Activated naive CD4-positive, alpha-beta T cell treated with Interleukin-2 at 50 U/mL for 16 hours (primary cell): ENCODE data around the gene IRS1.
A peak's percentile ranks its signal among the peaks of the same experiment; 100 is the strongest.
"Not testable (repeated sequence)": the region's sequence is repeated elsewhere in the genome, so short reads cannot be mapped to it uniquely, and the experiment has no call there.

Experiments used
- DNase-seq: peaks from one replicate; pipeline ENCODE4 v3.0.0-alpha.2; 2020

IRS1 gene, protein sequence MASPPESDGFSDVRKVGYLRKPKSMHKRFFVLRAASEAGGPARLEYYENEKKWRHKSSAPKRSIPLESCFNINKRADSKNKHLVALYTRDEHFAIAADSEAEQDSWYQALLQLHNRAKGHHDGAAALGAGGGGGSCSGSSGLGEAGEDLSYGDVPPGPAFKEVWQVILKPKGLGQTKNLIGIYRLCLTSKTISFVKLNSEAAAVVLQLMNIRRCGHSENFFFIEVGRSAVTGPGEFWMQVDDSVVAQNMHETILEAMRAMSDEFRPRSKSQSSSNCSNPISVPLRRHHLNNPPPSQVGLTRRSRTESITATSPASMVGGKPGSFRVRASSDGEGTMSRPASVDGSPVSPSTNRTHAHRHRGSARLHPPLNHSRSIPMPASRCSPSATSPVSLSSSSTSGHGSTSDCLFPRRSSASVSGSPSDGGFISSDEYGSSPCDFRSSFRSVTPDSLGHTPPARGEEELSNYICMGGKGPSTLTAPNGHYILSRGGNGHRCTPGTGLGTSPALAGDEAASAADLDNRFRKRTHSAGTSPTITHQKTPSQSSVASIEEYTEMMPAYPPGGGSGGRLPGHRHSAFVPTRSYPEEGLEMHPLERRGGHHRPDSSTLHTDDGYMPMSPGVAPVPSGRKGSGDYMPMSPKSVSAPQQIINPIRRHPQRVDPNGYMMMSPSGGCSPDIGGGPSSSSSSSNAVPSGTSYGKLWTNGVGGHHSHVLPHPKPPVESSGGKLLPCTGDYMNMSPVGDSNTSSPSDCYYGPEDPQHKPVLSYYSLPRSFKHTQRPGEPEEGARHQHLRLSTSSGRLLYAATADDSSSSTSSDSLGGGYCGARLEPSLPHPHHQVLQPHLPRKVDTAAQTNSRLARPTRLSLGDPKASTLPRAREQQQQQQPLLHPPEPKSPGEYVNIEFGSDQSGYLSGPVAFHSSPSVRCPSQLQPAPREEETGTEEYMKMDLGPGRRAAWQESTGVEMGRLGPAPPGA (N-terminal part only)

DNA sequence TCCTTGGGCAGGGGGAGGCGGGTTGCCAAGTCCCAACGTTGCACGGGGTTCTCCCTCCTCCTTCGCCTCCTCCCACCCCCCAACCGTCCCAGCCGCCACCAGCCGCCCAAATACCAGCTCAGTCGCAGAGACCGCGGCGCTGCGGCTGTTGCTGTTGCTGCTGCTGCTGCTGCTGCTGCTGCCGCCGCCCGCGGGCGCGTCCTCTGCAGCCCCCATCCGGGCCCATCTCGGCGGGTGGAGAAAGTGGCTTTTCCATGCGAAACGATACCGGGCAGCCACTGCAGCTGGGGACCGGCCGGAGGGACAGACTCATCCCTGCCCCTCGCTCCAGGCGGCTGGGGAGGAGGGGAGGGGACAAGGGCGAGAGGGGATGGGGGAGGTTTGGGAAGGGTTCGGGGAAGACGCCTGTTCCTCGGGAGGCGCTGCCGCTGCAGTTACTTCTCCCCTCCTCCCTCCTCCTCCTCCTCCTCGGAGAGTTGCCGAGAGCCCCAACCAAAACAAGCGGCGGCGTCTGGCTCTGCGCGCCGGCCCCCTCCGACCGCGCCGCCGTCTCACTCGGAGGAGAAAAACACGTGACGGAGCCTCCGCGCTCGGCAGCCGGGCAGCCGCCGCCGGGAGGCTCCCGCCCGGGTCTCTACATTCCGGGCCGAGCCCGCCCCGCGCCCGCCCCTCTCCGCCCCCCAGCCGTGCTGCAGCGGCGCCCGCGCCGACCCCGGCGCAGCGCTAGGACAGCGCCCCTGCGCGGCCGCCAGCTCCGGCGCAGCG, at the start of gene IRS1:
IRS1 (minus strand) TSS at position 610 of the 765 bp plus-strand sequence. CDS start 1,082 bp downstream, outside the sequence.
- DNase-seq, result peak; percentile 60

DNA sequence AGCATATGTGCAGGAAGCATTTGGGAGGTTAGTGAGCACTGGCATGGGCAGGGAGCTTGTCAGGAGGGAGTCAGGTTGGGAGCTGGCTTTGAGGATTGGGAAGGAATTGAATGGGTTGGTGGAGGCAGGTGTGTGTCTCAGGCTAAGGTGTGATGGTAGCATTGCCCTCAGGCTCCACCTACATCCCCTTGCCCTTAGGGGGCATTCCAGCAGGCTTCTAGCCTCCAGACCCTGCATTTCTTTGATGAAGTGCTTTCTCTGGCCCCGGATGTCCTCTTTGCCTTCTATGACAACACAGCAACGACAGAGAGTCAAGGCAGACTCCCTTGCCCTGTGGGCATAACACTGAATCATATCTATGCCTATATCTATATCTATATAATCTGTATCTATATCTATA, 49.7 kb upstream of the IRS1 start:
- no peak for DNase-seq

DNA sequence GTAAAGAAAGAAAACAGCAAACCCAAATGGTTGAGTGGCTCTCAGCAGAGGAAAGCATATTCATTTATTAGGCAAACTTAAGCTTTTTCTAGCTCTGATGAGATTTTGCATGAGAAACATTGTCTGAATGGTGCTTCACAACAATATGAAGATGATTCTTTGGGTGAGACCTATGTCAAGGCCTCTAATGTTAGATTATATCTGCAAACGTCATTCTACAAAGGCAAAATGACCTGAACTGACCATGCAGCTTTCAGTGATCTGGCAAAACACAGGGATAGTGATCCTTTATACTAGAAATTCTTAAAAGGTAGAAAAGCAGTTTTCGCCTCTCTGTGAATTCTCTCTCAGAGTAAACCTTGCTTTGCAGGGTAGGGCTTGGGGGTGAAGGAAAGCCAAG, 47.9 kb upstream of the IRS1 start:
- DNase-seq, result no peak

DNA sequence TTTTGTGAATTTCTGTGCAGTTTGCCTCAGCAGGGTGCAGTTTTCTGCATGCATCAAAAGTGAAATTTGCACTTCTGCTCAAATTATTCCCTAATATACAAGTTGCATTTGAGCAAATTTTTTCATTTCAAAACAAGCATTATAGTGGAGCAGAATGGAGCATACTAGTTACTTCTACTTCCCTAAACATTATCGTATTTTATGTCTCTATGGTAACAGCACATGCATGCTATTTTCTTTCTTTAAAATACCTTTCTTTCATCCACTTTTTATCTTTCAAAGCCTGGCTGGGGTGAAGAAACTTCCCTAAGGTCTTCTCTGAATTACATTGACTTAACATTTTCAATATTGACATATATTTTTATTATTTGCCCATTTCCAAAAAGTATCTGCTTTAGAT, 47.5 kb upstream of the IRS1 start:
- no peak for DNase-seq

DNA sequence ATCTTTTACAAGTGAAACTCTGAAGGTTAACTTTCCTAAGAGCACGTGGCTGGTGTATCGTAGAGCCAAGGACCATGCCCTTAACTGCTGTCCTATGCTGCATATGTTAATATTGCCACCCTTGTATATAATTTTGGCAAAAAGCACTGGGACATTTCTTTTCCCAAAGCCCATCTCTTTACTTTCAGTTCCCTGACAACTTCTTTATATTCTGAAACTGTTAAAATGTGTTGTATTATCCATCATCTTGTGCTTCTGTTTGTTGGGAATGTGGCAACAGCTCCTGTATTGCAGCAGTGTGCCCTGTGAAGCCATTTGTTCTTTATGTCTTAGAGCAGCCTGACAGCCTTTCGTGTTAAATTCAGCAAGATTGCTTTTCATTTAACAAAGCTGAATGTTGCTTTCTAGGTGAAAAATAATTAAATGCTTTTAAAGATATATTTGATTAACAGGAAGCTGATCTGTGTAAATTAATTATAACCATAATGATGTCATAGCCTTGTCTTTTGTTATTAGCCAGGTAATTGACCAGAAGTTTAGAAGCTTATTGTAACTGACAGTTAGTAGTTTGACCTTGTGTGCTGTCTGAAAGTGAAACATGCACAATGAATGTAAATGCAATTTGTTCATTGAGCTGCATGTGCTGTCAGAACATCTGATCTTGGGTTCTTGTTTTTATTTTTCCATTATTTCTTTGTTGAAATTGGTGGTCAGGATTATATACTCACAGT, 45.9 kb upstream of the IRS1 start:
- no peak for DNase-seq

DNA sequence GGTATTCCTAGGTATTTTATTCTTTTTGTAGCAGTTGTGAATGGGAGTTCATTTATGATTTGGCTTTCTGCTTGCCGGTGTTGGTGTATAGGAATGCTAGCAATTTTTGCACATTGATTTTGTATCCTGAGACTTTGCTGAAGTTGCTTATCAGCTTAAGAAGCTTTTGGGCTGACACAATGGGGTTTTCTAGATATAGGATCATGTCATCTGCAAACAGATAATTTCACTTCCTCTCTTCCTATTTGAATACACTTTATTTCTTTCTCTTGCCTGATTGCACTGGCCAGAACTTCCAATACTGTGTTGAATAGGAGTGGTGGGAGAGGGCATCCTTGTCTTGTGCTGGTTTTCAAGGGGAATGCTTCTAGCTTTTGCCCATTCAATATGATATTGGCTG, 43.4 kb upstream of the IRS1 start:
- not testable (repeated sequence) for DNase-seq

DNA sequence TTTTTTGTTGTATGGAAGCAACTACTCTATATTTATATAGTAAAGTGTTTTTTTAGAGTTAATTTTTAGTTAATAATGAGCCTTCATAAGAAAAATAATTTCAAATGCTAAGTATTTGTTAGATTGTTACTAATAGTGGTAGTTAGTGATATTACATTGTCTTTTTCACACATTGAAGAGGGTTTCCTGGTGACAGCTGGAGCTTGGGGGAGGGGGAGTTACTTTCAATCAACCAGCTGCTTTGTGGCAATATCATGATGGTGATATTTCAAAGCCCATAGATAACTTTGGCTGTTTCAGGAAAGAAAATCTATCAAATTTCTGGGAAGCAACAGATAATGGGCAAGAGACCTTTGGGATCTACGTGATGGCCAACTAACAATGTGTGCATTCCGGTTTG, 40.3 kb upstream of the IRS1 start:
- DNase-seq, result no peak

DNA sequence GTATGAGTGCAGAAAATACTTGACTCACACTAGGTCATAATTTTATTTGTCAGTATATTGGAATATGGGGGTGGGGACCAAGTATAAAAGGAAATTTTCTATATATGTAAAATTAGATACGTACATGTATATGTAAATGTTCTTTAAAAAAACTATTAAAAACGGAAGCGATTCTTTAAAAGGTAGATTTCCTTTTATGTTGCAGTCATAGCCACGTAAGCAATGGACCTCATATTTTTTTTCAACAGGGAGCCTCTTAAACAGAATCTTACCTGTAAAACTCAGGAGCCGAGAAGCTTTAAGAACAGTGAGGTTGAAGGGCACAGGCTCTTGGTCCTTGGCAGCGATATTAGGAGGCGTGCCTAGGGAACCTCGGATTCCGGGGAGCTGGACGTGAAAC, 39.5 kb upstream of the IRS1 start:
- DNase-seq, result no peak

DNA sequence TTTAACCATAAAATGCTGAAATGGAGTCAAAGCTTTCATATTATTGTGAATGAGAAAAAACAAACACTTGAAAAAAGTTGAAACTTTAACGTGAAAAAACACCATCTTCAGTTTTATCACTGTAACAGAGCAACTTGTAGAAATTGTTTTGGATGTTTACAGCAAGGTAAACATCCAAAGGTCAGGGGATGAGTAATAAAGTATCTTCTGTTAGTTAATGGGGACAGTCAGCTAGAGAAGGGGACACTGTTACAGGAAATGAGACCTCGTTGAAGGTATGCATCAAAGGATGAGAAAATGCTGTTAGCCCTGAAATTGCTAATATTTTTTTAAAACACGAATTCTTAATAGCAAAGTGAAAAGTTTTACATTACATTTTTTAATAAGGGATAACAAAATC, 39.1 kb upstream of the IRS1 start:
- DNase-seq, result no peak

DNA sequence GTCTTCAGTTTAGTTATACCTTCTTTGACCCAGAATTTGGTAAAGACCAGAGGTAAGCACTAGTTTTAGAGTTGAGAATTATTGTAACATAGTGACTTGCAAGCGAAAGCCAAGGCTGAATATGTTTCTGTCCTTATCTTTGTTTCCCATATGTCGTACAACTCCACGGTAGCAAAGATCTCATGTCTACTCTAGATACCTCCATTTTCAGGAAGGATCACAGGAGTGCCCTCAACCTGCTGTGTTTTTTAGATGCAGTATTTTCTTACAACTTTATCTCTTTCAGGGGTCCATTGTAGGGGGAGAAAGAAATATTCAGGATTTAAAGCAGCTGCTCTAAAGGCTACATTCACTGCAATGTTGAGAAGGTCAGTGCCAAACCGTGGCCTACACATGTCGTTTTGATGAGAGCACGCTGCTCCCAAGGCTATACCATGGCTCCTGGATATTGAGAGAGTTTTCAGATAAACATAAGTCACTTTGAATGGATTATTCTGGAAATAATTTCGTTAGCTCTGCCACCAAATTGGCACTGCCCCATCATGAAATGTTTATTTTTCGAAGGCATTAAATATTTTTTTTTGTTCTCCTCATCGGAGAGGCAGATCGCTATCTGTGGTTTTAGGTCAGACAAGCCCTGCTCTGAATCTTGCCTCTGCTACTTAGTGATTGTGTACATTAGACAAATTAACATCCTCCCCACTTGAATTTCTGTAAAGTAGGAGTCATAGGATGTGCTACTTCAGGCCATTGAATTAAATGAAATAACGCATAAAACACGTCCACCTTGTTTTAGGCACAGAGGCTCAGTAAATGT, 38.4 kb upstream of the IRS1 start:
- no peak for DNase-seq

DNA sequence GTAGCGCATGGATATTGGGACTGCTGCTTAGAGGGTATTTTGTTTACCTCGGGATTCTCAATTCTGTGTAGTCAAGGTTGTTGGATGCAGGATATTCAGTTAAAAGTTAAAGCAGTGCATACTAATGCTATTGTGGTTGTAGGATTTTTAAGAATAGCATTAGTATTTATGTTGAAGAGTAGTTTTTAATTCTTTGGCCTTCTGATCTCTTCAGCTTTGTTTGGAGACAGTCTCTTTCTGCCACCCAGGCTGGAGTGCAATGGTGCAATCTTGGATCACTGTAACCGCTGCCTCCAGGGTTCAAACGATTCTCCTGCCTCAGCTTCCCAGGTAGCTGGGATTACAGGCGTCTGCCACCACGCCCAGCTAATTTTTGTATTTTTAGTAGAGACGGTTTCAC, 37.7 kb upstream of the IRS1 start:
- no peak for DNase-seq

DNA sequence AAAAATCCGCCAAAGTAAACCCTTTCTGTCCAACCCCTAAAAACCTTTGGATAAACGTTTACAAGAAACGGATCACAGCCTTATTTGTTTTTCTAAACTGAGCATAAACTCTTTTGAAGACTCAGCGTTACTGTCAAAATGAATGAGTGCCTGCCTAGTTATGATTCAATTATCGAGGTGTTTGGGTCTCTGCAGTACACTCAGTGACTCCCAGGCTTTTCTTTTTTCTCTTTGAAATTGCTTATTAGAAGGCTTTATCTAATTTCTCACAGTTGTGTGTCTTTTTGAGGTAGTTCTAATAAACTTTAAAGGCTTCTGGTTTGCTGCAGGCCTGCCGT, 36.9 kb upstream of the IRS1 start:
- no peak for DNase-seq

DNA sequence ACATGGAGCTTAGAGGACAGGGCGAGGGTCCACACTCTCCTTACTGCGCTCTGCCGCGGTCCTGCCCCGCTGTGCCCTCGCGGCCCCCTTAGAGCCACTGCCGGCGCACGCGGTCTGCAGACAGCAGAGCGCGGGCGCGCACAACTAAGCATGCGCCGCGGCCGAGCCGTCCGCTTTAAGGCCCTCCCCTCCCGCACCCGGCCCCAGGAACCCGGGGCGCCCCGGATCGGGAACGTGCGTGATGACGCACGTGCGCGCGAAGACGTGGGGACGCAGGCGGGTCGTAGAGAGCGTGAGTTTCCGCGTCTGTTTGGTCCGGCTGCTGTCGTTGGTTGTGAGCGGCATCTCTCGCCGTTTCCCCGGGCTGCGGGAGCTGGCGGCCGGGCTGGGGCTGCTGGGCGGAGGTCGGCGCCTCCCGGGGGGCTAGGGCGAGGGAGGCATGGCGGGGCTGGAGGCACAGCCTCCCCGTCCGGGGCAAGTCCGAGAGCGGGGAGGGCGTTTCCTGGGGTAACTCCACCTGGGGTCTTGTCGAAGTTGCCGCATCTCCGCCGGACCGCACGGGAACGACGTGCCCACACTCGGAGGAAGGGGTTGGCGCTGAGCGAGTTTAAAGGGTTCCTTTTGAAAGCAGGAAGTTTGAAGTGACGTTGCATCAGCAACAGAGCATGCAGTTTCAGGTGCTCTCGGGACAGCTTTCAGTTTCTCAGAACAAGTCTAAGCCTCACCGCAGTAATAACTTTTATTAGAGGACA, 36.4 kb upstream of the IRS1 start, which contains the start of gene RHBDD1:
RHBDD1 (plus strand) TSS at position 259 of the 752 bp plus-strand sequence. CDS start 28,640 bp downstream, outside the sequence.
- DNase-seq, result peak; percentile 94

DNA sequence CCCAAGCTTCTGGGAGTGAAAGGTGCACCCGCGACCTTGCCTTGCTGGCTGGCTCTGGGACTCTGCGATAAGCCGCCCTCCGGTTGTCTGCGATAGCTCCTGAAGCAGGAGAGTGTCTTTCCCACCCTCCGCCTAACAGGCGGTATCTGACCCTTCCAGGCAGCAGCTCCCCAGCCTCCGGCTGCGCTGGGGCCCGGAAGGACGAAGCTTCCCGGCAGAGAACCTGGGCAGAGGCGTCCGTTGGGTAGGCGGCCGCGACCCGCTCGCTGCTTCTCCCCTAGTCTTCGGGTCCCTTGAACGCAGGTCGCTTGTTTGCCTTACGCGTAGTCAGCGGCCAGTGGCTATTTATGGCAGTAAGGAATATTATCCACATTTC, 35.8 kb upstream of the IRS1 start:
- DNase-seq, result no peak

DNA sequence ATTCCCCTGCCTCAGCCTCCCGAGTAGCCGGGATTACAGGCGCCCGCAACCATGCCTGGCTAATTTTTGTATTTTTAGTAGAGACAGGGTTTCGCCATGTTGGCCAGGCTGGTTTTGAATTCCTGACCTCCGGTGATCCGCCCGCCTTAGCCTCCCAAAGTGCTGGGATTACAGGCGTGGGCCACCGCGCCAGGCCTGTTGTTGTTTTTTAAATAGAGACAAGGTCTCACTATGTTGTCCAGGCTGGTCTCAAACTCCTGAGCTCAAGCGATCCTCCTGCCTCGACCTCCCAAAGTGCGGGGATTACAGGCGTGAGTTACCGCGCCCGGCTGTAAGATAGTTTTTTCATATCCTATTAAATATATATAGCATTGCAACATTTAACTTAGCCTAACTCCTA, 35.3 kb upstream of the IRS1 start:
- DNase-seq, result not testable (repeated sequence)

DNA sequence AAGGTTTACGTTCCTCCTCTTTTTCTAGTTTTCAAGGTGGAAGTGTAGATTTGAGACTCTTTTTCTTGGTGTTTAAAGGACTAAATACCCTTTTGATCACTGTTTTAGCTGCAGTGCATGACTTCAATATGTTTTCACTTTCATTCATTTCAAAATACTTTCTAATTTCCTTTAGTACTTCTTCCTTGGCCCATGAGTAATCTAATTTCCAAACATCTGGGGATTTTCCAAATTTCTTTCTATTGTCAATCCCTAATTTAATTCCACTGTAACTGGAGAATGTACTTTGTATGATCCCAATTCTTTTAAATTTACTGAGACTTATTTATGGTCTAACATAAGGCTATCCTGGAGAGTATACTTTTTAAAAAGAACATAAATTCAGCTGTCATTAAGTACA, 32.4 kb upstream of the IRS1 start:
- DNase-seq, result no peak

DNA sequence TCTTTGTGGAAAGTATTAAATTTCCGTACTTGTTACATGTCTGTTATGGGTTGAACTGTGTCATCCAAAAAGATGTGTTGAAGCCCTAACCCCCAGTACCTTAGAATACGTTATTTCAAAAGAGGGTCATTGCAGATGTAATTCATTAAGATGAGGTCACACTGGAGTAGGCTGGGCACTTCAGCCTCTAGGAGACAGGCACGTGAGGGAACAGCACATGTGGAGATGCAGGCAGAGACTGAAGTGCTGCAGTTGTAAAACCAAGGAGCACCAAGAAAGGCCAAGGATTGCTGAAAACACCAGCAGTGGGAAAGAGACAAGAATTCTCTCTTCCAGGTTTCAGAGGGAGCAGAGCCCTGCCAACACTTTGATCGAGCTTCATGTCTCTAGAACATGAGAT, 31.6 kb upstream of the IRS1 start:
- DNase-seq, result no peak

DNA sequence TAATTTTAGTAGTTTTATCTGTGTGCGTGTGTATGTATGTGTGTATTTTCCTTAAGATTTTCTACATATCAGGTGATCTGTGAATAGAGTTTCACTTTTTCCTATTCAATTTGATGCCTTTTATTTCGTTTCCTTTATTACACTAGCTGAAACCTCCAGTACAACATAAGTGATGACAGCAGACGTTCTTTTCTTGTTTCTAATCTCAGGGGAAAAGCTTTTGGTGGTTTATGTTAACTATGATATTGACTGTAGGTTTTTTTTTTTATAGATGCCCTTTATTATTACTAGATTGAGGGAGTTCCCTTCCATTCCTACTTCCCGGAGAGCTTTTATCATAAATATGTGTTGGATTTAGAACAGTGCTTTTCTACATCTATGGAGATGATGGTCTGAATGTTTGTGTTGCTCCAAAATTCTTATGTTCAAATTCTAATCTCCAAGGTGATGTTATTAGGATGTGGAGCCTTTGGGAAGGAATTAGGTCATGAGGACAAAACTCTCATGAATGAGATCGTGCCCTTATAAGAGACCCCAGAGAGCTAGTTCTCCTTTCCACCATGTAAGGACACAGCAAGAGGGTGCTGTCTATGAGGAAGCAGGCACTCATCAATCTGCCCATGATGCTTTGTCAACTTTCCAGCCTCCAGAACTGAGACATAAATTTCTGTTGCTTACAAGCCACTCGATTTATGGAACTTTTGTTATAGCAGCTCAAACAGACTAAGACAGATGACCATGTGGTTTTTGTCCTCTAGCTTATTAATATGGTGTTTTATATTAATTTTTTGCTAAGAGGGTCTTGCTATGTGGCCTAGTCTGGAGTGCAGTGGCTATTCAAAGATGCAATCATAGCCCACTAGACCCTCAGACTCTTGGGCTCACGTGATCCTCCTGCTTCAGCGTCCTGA, 30.4 kb upstream of the IRS1 start:
- DNase-seq, result no peak

DNA sequence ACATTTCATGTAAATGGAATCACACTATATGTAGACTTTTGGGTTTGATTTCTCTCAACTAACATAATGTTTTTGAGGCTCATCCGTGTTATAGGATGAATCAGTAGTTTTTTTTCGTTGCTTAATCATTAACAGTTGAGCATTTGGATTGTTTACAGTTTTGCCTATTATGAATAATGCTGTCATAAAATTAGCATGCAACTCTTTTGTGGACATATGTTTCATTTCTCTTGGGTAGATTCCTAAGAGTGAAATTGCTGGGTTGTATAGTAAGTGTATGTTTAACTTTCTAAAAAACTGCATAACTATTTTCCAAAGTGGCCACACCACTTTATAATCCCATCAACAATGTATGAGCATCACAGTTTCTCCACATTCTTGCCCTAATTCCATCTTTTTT, 28.6 kb upstream of the IRS1 start:
- DNase-seq, result no peak

DNA sequence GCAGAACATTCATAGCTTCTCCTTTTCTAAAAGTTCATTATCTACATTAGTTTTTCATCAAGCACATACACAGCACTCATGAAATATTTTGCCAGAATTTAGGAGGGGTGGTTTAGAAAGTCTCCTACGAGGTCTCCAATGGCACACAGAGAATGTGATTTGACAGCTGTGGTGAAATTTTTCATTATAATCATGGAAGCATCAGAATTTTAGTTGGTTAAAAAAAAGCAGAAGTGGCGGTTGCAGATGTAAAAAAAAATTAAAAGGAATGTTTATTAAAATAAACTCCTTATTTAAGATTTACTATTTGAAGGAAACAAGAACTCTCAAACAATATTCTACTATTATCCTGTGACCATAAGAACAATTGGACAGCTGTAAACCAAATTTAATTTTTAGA, 25.4 kb upstream of the IRS1 start:
- no peak for DNase-seq
